ENCODE data around the gene EWSR1.
"Not testable (repeated sequence)": the region's sequence is repeated elsewhere in the genome, so short reads cannot be mapped to it uniquely, and the experiment has no call there.

The EWSR1 gene, protein sequence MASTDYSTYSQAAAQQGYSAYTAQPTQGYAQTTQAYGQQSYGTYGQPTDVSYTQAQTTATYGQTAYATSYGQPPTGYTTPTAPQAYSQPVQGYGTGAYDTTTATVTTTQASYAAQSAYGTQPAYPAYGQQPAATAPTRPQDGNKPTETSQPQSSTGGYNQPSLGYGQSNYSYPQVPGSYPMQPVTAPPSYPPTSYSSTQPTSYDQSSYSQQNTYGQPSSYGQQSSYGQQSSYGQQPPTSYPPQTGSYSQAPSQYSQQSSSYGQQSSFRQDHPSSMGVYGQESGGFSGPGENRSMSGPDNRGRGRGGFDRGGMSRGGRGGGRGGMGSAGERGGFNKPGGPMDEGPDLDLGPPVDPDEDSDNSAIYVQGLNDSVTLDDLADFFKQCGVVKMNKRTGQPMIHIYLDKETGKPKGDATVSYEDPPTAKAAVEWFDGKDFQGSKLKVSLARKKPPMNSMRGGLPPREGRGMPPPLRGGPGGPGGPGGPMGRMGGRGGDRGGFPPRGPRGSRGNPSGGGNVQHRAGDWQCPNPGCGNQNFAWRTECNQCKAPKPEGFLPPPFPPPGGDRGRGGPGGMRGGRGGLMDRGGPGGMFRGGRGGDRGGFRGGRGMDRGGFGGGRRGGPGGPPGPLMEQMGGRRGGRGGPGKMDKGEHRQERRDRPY

DNA sequence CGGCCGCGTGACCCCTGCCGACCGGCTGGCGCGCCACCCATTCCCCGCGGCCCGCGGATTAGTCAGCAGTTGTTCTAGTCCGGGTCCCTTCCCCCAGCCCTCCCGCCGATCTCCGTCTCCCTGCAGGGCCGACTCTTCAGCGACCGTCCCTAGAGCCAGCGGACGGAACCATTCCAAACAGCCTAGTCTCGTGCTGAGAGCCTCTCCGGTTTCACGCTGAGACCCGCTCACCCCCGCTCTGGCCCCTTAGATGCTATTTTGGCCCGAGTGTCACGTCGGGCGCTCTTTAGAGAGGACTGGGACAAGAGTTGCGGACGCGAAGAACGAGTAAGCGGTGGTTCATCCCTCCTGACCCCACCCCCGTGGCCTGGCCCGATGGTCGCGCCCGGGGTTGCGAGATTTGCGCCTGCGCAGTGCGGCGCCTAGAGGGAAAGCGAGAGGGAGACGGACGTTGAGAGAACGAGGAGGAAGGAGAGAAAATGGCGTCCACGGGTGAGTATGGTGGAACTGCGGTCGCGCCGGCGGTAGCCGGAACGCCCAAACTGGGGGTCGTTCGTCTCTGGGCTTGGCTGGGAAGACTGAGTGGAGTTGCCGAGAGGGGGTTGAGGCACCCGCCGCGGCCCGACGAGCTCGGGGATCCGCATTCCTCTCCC is at the start of gene EWSR1, which contains the start of gene RHBDD3:
Gene EWSR1 (plus strand): TSS at position 411 of the 653 bp plus-strand sequence. CDS start 69 bp downstream, at position 480.
Gene RHBDD3 (minus strand): TSS at position 124 of the 653 bp plus-strand sequence. CDS start 2,355 bp downstream, outside the sequence.
- Histone ChIP-seq H4K20me1 (ENCODE audit: control insufficient read depth, insufficient read depth, low read depth, low read length) (peaks cover 41% of the 10 kb centered on the region), H3K4me3 (ENCODE audit: low read length) (peak within 1 kb of the TSS; percentile 93), H3K27ac (ENCODE audit: low read depth, low read length) (peak within 1 kb of the TSS; percentile 84), H3K27me3 (ENCODE audit: control insufficient read depth, low read length) (no peaks in the 10 kb centered on the region), H3K4me2 (ENCODE audit: low read length) (peak within 1 kb of the TSS; percentile 98), H3K4me1 (ENCODE audit: control insufficient read depth, low read length) (peaks cover 37% of the 10 kb centered on the region), H3K9me2 (replicated peaks; ENCODE audit: control insufficient read depth, low read length) (no peaks in the 10 kb centered on the region), H3F3A (ENCODE audit: control insufficient read depth, insufficient read depth) (0 out of 2 replicates have a peak, but pooled peaks cover 1% of the 10 kb centered on the region), H3K36me3 (ENCODE audit: control insufficient read depth, low read length) (peaks cover 85% of the 10 kb centered on the region), H3K9me3 (ENCODE audit: control insufficient read depth, insufficient read depth, low read length) (no peaks in the 10 kb centered on the region), H3K79me2 (ENCODE audit: control insufficient read depth, low read length) (peaks cover 73% of the 10 kb centered on the region)
- TF ChIP-seq EZH2phosphoT487 (IDR thresholded peaks at IDR 0.05; ENCODE audit: borderline replicate concordance, low read length), result no peak
- TF ChIP-seq, protein P1, sequence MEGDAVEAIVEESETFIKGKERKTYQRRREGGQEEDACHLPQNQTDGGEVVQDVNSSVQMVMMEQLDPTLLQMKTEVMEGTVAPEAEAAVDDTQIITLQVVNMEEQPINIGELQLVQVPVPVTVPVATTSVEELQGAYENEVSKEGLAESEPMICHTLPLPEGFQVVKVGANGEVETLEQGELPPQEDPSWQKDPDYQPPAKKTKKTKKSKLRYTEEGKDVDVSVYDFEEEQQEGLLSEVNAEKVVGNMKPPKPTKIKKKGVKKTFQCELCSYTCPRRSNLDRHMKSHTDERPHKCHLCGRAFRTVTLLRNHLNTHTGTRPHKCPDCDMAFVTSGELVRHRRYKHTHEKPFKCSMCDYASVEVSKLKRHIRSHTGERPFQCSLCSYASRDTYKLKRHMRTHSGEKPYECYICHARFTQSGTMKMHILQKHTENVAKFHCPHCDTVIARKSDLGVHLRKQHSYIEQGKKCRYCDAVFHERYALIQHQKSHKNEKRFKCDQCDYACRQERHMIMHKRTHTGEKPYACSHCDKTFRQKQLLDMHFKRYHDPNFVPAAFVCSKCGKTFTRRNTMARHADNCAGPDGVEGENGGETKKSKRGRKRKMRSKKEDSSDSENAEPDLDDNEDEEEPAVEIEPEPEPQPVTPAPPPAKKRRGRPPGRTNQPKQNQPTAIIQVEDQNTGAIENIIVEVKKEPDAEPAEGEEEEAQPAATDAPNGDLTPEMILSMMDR (IDR thresholded peaks at IDR 0.05; ENCODE audit: low read depth, low read length, poor library complexity, severe bottlenecking), result no peak

DNA sequence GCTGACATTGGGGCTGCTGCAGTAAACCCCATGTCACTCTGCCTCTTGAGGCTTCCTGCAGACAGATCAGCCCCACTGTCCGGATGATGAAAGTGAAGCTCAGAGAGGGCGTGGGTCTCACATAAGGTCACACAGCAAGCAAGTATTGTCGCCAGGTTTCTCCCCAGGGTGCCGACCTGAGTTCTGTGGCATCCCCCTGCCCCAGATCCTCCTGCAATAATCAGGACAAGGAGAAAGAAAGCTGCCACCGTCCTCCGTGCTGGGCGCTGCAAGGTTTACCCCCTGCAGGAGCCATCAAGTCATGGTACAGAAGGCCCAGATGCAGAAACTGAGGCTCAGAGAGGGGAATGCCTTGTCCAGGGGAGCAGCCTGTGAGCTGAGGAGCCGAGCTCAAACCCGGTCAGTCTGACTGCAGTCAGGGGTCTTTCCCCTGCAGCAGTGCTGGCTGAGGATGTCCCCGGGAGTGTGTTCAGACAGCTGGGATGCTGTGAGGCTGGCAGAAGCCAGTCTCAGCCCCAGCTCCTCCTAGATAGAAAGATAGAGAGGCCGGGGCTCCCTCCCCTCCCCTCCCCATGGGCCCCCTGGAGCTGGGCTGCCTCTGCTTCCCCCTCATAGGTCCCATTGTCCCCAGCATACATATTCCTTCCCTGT is 49.2 kb upstream of the EWSR1 start:
- Histone ChIP-seq H3K27me3 (ENCODE audit: control insufficient read depth, low read length) (peaks cover 9% of the 10 kb centered on the region), H3F3A (ENCODE audit: control insufficient read depth, insufficient read depth) (no peaks in the 10 kb centered on the region), H3K79me2 (ENCODE audit: control insufficient read depth, low read length) (no peaks in the 10 kb centered on the region), H3K4me3 (ENCODE audit: low read length) (no peak overlapping the region), H4K20me1 (ENCODE audit: control insufficient read depth, insufficient read depth, low read depth, low read length) (no peaks in the 10 kb centered on the region), H3K9me2 (replicated peaks; ENCODE audit: control insufficient read depth, low read length) (no peaks in the 10 kb centered on the region), H3K4me2 (ENCODE audit: low read length) (no peak overlapping the region), H3K36me3 (ENCODE audit: control insufficient read depth, low read length) (no peaks in the 10 kb centered on the region), H3K27ac (ENCODE audit: low read depth, low read length) (no peak overlapping the region), H3K9me3 (ENCODE audit: control insufficient read depth, insufficient read depth, low read length) (no peaks in the 10 kb centered on the region), H3K4me1 (ENCODE audit: control insufficient read depth, low read length) (no peaks in the 10 kb centered on the region)
- TF ChIP-seq, protein P1 (IDR thresholded peaks at IDR 0.05; ENCODE audit: low read depth, low read length, poor library complexity, severe bottlenecking), result no peak
- TF ChIP-seq EZH2phosphoT487 (IDR thresholded peaks at IDR 0.05; ENCODE audit: borderline replicate concordance, low read length), result no peak

DNA sequence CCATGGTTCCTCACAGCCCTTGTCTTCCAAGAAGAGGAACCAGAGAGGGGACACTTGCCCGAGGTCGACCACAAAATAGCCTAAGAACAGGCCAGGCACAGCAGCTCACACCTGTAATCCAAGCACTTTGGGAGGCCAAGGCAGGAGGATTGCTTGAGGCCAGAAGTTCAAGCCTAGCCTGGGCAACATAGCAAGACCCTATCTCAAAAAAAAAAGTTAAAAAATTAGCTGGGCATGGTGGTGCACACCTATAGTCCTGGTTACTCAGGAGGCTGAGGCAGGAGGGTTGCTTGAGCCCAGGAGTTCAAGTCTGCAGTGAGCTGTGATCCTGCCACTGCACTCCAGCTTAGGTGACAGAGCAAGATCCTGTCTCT is 48.7 kb upstream of the EWSR1 start:
- H3K36me3 ChIP-seq (ENCODE audit: control insufficient read depth, low read length); H3K9me3 ChIP-seq (ENCODE audit: control insufficient read depth, insufficient read depth, low read length); H3K4me3 ChIP-seq (ENCODE audit: low read length): not testable (repeated sequence)

More for the DNA sequence above, 48.7 kb upstream of the EWSR1 start:
- not testable (repeated sequence) for H3K27me3 ChIP-seq (ENCODE audit: control insufficient read depth, low read length); H3K79me2 ChIP-seq (ENCODE audit: control insufficient read depth, low read length); H3K27ac ChIP-seq (ENCODE audit: low read depth, low read length); H3F3A ChIP-seq (ENCODE audit: control insufficient read depth, insufficient read depth); H3K4me1 ChIP-seq (ENCODE audit: control insufficient read depth, low read length); H4K20me1 ChIP-seq (ENCODE audit: control insufficient read depth, insufficient read depth, low read depth, low read length); H3K4me2 ChIP-seq (ENCODE audit: low read length); H3K9me2 ChIP-seq (replicated peaks; ENCODE audit: control insufficient read depth, low read length)
